ENCODE measurements around the gene HOXC4. TPM values are rescaled to one million over a fixed set of nuclear protein-coding genes. Genes with fewer than 3 reads are reported as not detected.

The HOXC4 gene
- total and polyA plus RNA-seq, 2 of the 8 experiments (the other 6 are each of a cell fraction or from before 2014, with no cell fraction given) = not detected

DNA sequence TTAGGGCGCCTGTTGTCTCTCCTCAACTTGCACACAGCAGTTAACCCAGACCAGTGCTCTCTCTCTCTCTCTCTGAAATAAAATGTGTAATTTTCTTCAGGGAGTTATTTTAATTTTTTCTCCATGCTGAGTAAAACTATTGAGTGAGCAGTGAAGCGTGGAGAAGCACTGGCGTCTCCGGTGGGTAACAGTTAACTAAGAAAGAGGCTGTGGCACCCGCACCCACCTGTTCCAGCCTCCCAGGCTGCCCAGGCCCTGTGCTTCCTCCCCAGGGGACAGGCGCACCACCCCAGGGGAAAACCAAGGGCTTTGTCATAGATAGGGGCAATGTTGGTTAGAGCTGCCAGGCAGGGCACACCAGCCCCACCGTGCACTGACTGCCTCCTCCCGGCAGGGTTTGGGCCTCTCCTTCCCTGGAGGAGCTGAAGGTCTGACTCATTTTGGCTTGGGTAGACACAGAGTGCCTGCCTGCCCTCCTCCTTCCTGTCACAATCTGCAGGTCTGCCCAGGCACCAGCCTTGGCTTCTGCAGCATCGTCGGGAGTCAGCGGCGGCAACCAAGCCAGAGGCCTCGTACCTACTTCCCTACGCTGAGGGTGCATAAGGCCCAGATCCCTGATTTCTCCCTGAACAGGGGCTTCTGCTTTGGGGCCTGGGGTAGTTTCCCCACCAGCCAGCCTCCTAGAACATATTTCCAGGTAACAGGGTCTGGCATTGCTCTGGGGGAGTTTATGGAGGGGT is 16.8 kb upstream of the HOXC4 start (continued):
- TF ChIP-seq EZH2 (IDR thresholded peaks at IDR 0.05; ENCODE audit: low read depth, low read length, severe bottlenecking) = peak; percentile 80
- TF ChIP-seq TBP (IDR thresholded peaks at IDR 0.05; ENCODE audit: low read depth, low read length) = no peak

Data from H1 (cell line).